ENCODE results near the gene PLD4. TPM values are rescaled to one million over a fixed set of nuclear protein-coding genes. Genes with fewer than 3 reads are reported as not detected.
"Not testable (repeated sequence)": the region's sequence is repeated elsewhere in the genome, so short reads cannot be mapped to it uniquely, and the experiment has no call there.

PLD4 gene
- total RNA-seq, 1 donor = 25.6 TPM

GRCh38 chr14:104885973-104886689 lies 38.5 kb upstream of the PLD4 start:
- DNase-seq (ENCODE audit: low read depth in 2 of 3, low spot score in 2 of 3) = no peak

- DNase-seq (ENCODE audit: low read depth in 2 of 3, low spot score in 2 of 3) = no peak
These were observed 37.7 kb upstream of the PLD4 start for GRCh38 chr14:104886690-104887622.

GRCh38 chr14:104887623-104888488 lies 36.8 kb upstream of the PLD4 start:
- no peak for DNase-seq (ENCODE audit: low read depth in 2 of 3, low spot score in 2 of 3)

GRCh38 chr14:104888489-104889374 lies 35.9 kb upstream of the PLD4 start:
- DNase-seq (ENCODE audit: low read depth in 2 of 3, low spot score in 2 of 3) = no peak

GRCh38 chr14:104889375-104889757 lies 35.3 kb upstream of the PLD4 start:
- no peak for DNase-seq (ENCODE audit: low read depth in 2 of 3, low spot score in 2 of 3)

- DNase-seq (ENCODE audit: low read depth in 2 of 3, low spot score in 2 of 3) = not testable (repeated sequence)
These were observed 34.4 kb upstream of the PLD4 start for GRCh38 chr14:104890292-104890691.

GRCh38 chr14:104891121-104891551 lies 33.5 kb upstream of the PLD4 start:
- no peak for DNase-seq (ENCODE audit: low read depth in 2 of 3, low spot score in 2 of 3)

GRCh38 chr14:104891664-104892530 lies 32.8 kb upstream of the PLD4 start:
- no peak for DNase-seq (ENCODE audit: low read depth in 2 of 3, low spot score in 2 of 3)

- DNase-seq (ENCODE audit: low read depth in 2 of 3, low spot score in 2 of 3) = no peak
These were observed 31.9 kb upstream of the PLD4 start for GRCh38 chr14:104892531-104893434.

GRCh38 chr14:104893435-104894207 lies 31.1 kb upstream of the PLD4 start:
- DNase-seq (ENCODE audit: low read depth in 2 of 3, low spot score in 2 of 3) = no peak

GRCh38 chr14:104894331-104895206 lies 30.1 kb upstream of the PLD4 start:
- no peak for DNase-seq (ENCODE audit: low read depth in 2 of 3, low spot score in 2 of 3)

- no peak for DNase-seq (ENCODE audit: low read depth in 2 of 3, low spot score in 2 of 3)
These were observed 29.4 kb upstream of the PLD4 start for GRCh38 chr14:104895207-104895785.

- DNase-seq (ENCODE audit: low read depth in 2 of 3, low spot score in 2 of 3) = peak in 1 of 3 donors; percentile 21
These were observed 28.7 kb upstream of the PLD4 start for GRCh38 chr14:104895786-104896661.

- no peak for DNase-seq (ENCODE audit: low read depth in 2 of 3, low spot score in 2 of 3)
These were observed 27.1 kb upstream of the PLD4 start for GRCh38 chr14:104897330-104898194.

Measured in hematopoietic multipotent progenitor cell (in vitro differentiated cells).